GM12878 (cell line): Measurements from ENCODE around the gene WIPF2. TPM values are rescaled to one million over a fixed set of nuclear protein-coding genes. Genes with fewer than 3 reads are reported as not detected.
"Not testable (repeated sequence)": the region's sequence is repeated elsewhere in the genome, so short reads cannot be mapped to it uniquely, and the experiment has no call there.

ENCODE experiments used
- ATAC-seq: fragments of 200-7000 bp; cut with Tn5 transposase; 3 replicates; pipeline ENCODE4 v1.9.1; 2020; ENCODE audit warnings: mild to moderate bottlenecking, moderate library complexity
- BruUV-seq: library from RNA; stranded (reverse); fragments of 400-500 nt; replicated peaks from 2 replicates; lab custom pipeline; 2021; lab: Mats Ljungman, UMichigan
- CTCF ChIA-PET: fragments of 300-600 bp; sonication (Branson Sonifier 250); formaldehyde crosslinking; extraction: SDS; loops from one replicate; lab custom pipeline; 2021; ENCODE audit warnings: inconsistent platforms; lab: Yijun Ruan, JAX
- POLR2A ChIA-PET: fragments of 350-600 bp; formaldehyde crosslinking; extraction: SDS; loops from one replicate; lab custom pipeline; 2021; ENCODE audit warnings: inconsistent platforms; lab: Charles Lee
- RAD21 ChIA-PET: fragments of 300-600 bp; sonication (Branson Sonifier 250); formaldehyde crosslinking; loops from one replicate; lab custom pipeline; 2023; ENCODE audit warnings: antibody characterized with exemption; ENCODE audit not compliant: unreplicated experiment; lab: Charles Lee
- SMC1A ChIA-PET: fragments of 300-600 bp; sonication (Branson Sonifier 250); formaldehyde crosslinking; loops from one replicate; lab custom pipeline; 2023; ENCODE audit not compliant: unreplicated experiment, uncharacterized antibody; lab: Charles Lee
- DNase-seq: peaks from one replicate; pipeline ENCODE4 v3.0.0-alpha.2; 2011; ENCODE audit warnings: low read depth, low spot score
- FAIRE-seq: peaks from 3 replicates; lab custom pipeline; 2011; peaks lifted over from hg19 to GRCh38; lab: Jason Lieb, UNC
- H2AFZ ChIP-seq: 2 replicates; pipeline ENCODE4 v1.6.0; 2011; ENCODE audit warnings: low read depth, low read length, control low read depth; ENCODE audit not compliant: control insufficient read depth
- H3K27ac ChIP-seq: 2 replicates; pipeline ENCODE4 v1.5.1; 2011; ENCODE audit warnings: control low read depth; ENCODE audit not compliant: control insufficient read depth, insufficient read depth
- H3K27me3 ChIP-seq, 2 experiments: replicated peaks in 1 of 2; 2 replicates each; pipeline versions ENCODE4 v1.6.0 to v1.6.1; 2011; ENCODE audit warnings: low read length in 1 of 2; ENCODE audit not compliant: control insufficient read depth in 2 of 2, insufficient read depth in 2 of 2
- H3K36me3 ChIP-seq, 2 experiments: 2 replicates each; pipeline ENCODE4 v1.5.1; 2011; ENCODE audit warnings: low read length in 1 of 2; ENCODE audit not compliant: control insufficient read depth in 2 of 2, insufficient read depth in 2 of 2
- H3K4me1 ChIP-seq: 2 replicates; pipeline ENCODE4 v1.6.1; 2011; ENCODE audit warnings: mild to moderate bottlenecking, low read length, moderate library complexity, mixed read lengths; ENCODE audit not compliant: control insufficient read depth, insufficient read depth
- H3K4me2 ChIP-seq: 2 replicates; pipeline ENCODE4 v1.6.0; 2011; ENCODE audit warnings: control low read depth; ENCODE audit not compliant: control insufficient read depth, insufficient read depth
- H3K4me3 ChIP-seq: fragments of 200-600 bp; sonication (generic); 2 replicates; pipeline ENCODE4 v1.5.1; 2016
- H3K79me2 ChIP-seq: 2 replicates; pipeline ENCODE4 v1.6.0; 2011; ENCODE audit warnings: low read length; ENCODE audit not compliant: control insufficient read depth, insufficient read depth
- H3K9ac ChIP-seq: 2 replicates; pipeline ENCODE4 v1.8.0; 2011; ENCODE audit warnings: low read length, control low read depth, mixed read lengths; ENCODE audit not compliant: control insufficient read depth, insufficient read depth
- H3K9me3 ChIP-seq: replicated peaks from 3 replicates; pipeline ENCODE4 v1.5.1; 2011; ENCODE audit warnings: mild to moderate bottlenecking, low read length; ENCODE audit not compliant: control insufficient read depth, insufficient read depth
- H4K20me1 ChIP-seq: 2 replicates; pipeline ENCODE4 v1.6.0; 2011; ENCODE audit not compliant: control insufficient read depth, insufficient read depth
- CTCF ChIP-seq, 3 experiments: IDR thresholded peaks in 2 of 3; conservative IDR thresholded peaks in 1 of 3; 2 replicates each; pipeline ENCODE4 v1.5.1; 2011; ENCODE audit warnings: low read depth in 3 of 3, low read length in 3 of 3, mild to moderate bottlenecking in 3 of 3, control low read depth in 2 of 3, moderate library complexity in 2 of 3, inconsistent platforms in 1 of 3, mixed read lengths in 1 of 3; ENCODE audit not compliant: control insufficient read depth in 2 of 3, insufficient read depth in 1 of 3; ENCODE audit errors: extremely low read depth in 1 of 3
- ESRRA ChIP-seq: IDR thresholded peaks from 2 replicates; pipeline ENCODE4 v1.6.1; 2012; ENCODE audit warnings: mild to moderate bottlenecking, low read length, improper control_type of control experiment
- FOXM1 ChIP-seq: IDR thresholded peaks from 2 replicates; pipeline ENCODE4 v1.6.1; 2012; ENCODE audit warnings: low read depth, mild to moderate bottlenecking, inconsistent platforms, low read length, moderate library complexity
- IRF4 ChIP-seq: IDR thresholded peaks from 2 replicates; pipeline ENCODE4 v1.6.1; 2011; ENCODE audit warnings: low read depth, low read length
- MEF2A ChIP-seq: IDR thresholded peaks from 2 replicates; pipeline ENCODE4 v1.6.1; 2011; ENCODE audit warnings: low read depth, mild to moderate bottlenecking, low read length, moderate library complexity; ENCODE audit not compliant: insufficient read depth
- NR2C2 ChIP-seq: IDR thresholded peaks from 2 replicates; pipeline ENCODE4 v1.6.1; 2011; ENCODE audit warnings: borderline replicate concordance, low read depth; ENCODE audit not compliant: control insufficient read depth, insufficient read length
- WGBS: methylation state at CpG from one replicate; pipeline ENCODE4 v1.1.6; 2016; ENCODE audit warnings: low lambda C conversion rate; ENCODE audit not compliant: insufficient replicate concordance, insufficient coverage; ENCODE audit errors: missing lambda C conversion rate; 5-methylcytosine and 5-hydroxymethylcytosine counted together
- in situ Hi-C: fragments of 300-500 bp; cut with MboI; formaldehyde crosslinking; loops from 9 replicates; pipeline ENCODE4 v1.14.3; 2018; ENCODE audit warnings: mixed read lengths
- intact Hi-C: fragments of 100-400 bp; cut with micrococcal nuclease; formaldehyde crosslinking; loops from one replicate; pipeline ENCODE4 v1.14.2; 2022; ENCODE audit not compliant: unreplicated experiment
- polyA plus RNA-seq, 11 experiments: library from polyadenylated mRNA; depleted of rRNA in 4 of 11; unstranded in 6 of 11; stranded (reverse) in 5 of 11; fragments of >200 nt; fragmentation: Nextera tagmentation in 4 of 11; fragmentation: Illumina TruSeq in 1 of 11; extraction: Ambion mirVana in 4 of 11; extraction: Trizol in 1 of 11; gene quantifications; 1 replicate in 1 of 11; 2 replicates in 10 of 11; pipeline versions ENCODE4 v1.2.1 to v1.2.3, GENCODE V29; 2011 to 2016; ENCODE audit warnings: inconsistent platforms in 2 of 11, missing spikeins in 2 of 11, low read depth in 1 of 11
- total RNA-seq, 4 experiments: library from RNA; depleted of rRNA in 3 of 4; stranded (reverse); fragments of >200 nt in 3 of 4; fragmentation: Illumina TruSeq in 1 of 4; extraction: Trizol in 1 of 4; gene quantifications; 2 replicates each; pipeline versions ENCODE4 v1.2.1 to v1.2.3, GENCODE V29; 2013 to 2021

Gene WIPF2
- total and polyA plus RNA-seq, 10 of the 15 experiments (the other 5 are each of a cell fraction or from before 2014, with no cell fraction given) = 4.2 to 20.8 (median 7.1) TPM

GRCh38 chr17:40303708-40304551 lies 84.8 kb downstream of the WIPF2 start (continued):
- TF ChIP-seq FOXM1 (no peak), CTCF (IDR thresholded peaks at IDR 0.05 in 2 of 3, conservative IDR thresholded peaks at IDR 0.05 in 1 of 3; ENCODE audit: control insufficient read depth in 2 of 3, extremely low read depth in 1 of 3, insufficient read depth in 1 of 3, low read depth in 3 of 3, low read length in 3 of 3) (no peak), ESRRA (no peak), NR2C2 (no peak), IRF4 (no peak), MEF2A (no peak)

DNA sequence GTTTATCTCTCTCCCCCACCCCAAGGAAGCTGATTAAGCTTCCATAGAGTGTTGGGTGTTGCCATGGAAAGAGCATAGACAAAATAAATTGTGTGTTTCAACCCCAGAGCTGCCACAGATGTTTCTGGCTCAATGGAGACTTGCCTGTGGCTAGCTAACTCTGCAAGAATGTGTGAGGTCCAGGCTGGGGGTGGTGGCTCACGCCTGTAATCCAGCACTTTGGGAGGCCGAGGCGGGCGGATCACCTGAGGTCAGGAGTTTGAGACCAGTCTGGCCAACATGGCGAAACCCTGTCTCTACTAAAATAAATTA lies 85.4 kb downstream of the WIPF2 start:
- H3K4me1 ChIP-seq = peaks cover 17% of the 10 kb centered on the region
- not testable (repeated sequence) for H3K4me3 ChIP-seq, DNase-seq, H3K9me3 ChIP-seq, H2AFZ ChIP-seq, H3K79me2 ChIP-seq, H4K20me1 ChIP-seq, H3K9ac ChIP-seq, FAIRE-seq, H3K4me2 ChIP-seq, BruUV-seq, ATAC-seq, H3K27ac ChIP-seq, H3K27me3 ChIP-seq
- intact Hi-C loops = loop anchor here (5.0 kb wide), 1 partner anchor 228 kb away; no protein-coding TSS in a partner anchor
- H3K36me3 ChIP-seq = peaks cover 4 to 11% of the 10 kb centered on the region in 2 experiments
- ChIA-PET RAD21 (interaction anchor here (1.1 to 18.7 kb wide), 8 partner anchors 13 to 244 kb away, joined by 3 to 271 read pairs (median 6); no protein-coding TSS in a partner anchor), CTCF (interaction anchor here (0.6 to 10.6 kb wide), 16 partner anchors 8 to 1359 kb away, joined by 3 to 311 read pairs (median 12); partner anchors contain the start of genes CDC6 and TOP2A), POLR2A (interaction anchor here (0.6 to 0.9 kb wide), 2 partner anchors 49 to 57 kb away, joined by 3 to 4 read pairs; no protein-coding TSS in a partner anchor), SMC1A (interaction anchor here (0.8 to 11.2 kb wide), 10 partner anchors 10 to 192 kb away, joined by 3 to 172 read pairs (median 5); no protein-coding TSS in a partner anchor)
- in situ Hi-C loops = loop anchor here (5.0 kb wide), 1 partner anchor 48 kb away; no protein-coding TSS in a partner anchor
- WGBS = 98% methylated on average over 5 of the region's 5 CpGs

DNA sequence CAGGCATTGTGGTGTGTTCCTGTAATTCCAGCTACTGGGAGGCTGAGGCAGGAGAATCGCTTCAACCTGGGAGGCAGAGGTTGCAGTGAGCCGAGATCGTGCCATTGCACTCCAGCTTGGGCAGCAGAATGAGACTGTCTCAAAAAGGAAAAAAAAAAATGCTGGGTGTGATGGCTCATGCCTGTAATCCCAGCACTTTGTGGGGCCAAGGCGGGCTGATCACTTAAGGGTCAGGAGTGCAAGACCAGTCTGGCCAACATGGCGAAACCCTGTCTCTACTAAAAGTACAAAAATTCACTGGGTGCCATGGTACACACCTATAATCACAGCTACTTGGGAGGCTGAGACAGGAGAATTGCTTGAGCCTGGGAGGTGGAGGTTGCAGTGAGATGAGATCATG lies 85.8 kb downstream of the WIPF2 start:
- not testable (repeated sequence) for H3K4me3 ChIP-seq, H3K27ac ChIP-seq, FAIRE-seq, H2AFZ ChIP-seq, ATAC-seq, H4K20me1 ChIP-seq, H3K9ac ChIP-seq, H3K79me2 ChIP-seq, H3K27me3 ChIP-seq, BruUV-seq, DNase-seq, H3K9me3 ChIP-seq, H3K4me2 ChIP-seq
- in situ Hi-C loops (loop anchor here (5.0 kb wide), 2 partner anchors 47 to 232 kb away; no protein-coding TSS in a partner anchor), intact Hi-C loops (loop anchor here (5.0 kb wide), 1 partner anchor 227 kb away; no protein-coding TSS in a partner anchor)
- ChIA-PET RAD21 (interaction anchor here (1.1 to 18.7 kb wide), 6 partner anchors 13 to 244 kb away, joined by 3 to 271 read pairs (median 9); no protein-coding TSS in a partner anchor), SMC1A (interaction anchor here (0.6 to 11.2 kb wide), 11 partner anchors 10 to 193 kb away, joined by 3 to 172 read pairs (median 5); no protein-coding TSS in a partner anchor), CTCF (interaction anchor here (0.5 to 10.6 kb wide), 14 partner anchors 8 to 1359 kb away, joined by 3 to 311 read pairs (median 12); partner anchors contain the start of genes CDC6 and TOP2A), POLR2A (interaction anchor here (0.9 kb wide), 1 partner anchor 48 kb away, joined by 3 read pairs; no protein-coding TSS in a partner anchor)
- H3K36me3 ChIP-seq = peaks cover 4 to 11% of the 10 kb centered on the region in 2 experiments
- peaks cover 20% of the 10 kb centered on the region for H3K4me1 ChIP-seq
- 100% methylated on average over 5 of the region's 5 CpGs for WGBS
